Bone marrow (tissue), 2 donors: ENCODE data around the gene PPP4R1.
A peak's percentile ranks its signal among the peaks of the same experiment; 100 is the strongest.

Source experiments
- DNase-seq, 2 donors: peaks; one replicate each; lab custom pipeline; 2025; lab: John Stamatoyannopoulos, UW

Gene PPP4R1

GRCh38 chr18:9594823-9595596, 19.3 kb downstream of the PPP4R1 start:
- peak in 1 of 2 donors; percentile 17 for DNase-seq

GRCh38 chr18:9587924-9588323, 26.4 kb downstream of the PPP4R1 start:
- no peak for DNase-seq

- DNase-seq, result no peak
These were observed 27.5 kb downstream of the PPP4R1 start for GRCh38 chr18:9586814-9587213.

GRCh38 chr18:9581667-9582066, 32.7 kb downstream of the PPP4R1 start:
- no peak for DNase-seq

GRCh38 chr18:9578306-9578705, 36.1 kb downstream of the PPP4R1 start:
- DNase-seq, result no peak

- no peak for DNase-seq
These were observed 37.0 kb downstream of the PPP4R1 start for GRCh38 chr18:9577361-9577760.

GRCh38 chr18:9575558-9575957, 38.8 kb downstream of the PPP4R1 start:
- no peak for DNase-seq

- DNase-seq, result no peak
These were observed 39.8 kb downstream of the PPP4R1 start for GRCh38 chr18:9574473-9575115.

GRCh38 chr18:9571546-9571945, 42.8 kb downstream of the PPP4R1 start:
- no peak for DNase-seq

- no peak for DNase-seq
These were observed 44.1 kb downstream of the PPP4R1 start for GRCh38 chr18:9570255-9570654.

- DNase-seq, result no peak
These were observed 45.2 kb downstream of the PPP4R1 start for GRCh38 chr18:9569178-9569577.

- DNase-seq, result no peak
These were observed 46.2 kb downstream of the PPP4R1 start for GRCh38 chr18:9568186-9568585.

GRCh38 chr18:9565407-9565806, 49.0 kb downstream of the PPP4R1 start:
- DNase-seq, result no peak

GRCh38 chr18:9563331-9563730, 51.0 kb downstream of the PPP4R1 start:
- no peak for DNase-seq

GRCh38 chr18:9562584-9562983, 51.8 kb downstream of the PPP4R1 start:
- DNase-seq, result no peak

- DNase-seq, result no peak
These were observed 52.6 kb downstream of the PPP4R1 start for GRCh38 chr18:9561759-9562158.

GRCh38 chr18:9559253-9559652, 55.1 kb downstream of the PPP4R1 start:
- DNase-seq, result no peak

GRCh38 chr18:9558387-9559064, 55.8 kb downstream of the PPP4R1 start:
- no peak for DNase-seq

GRCh38 chr18:9557250-9557943, 57.0 kb downstream of the PPP4R1 start:
- DNase-seq, result no peak

GRCh38 chr18:9552616-9553015, 61.7 kb downstream of the PPP4R1 start:
- DNase-seq, result no peak

GRCh38 chr18:9552191-9552590, 62.2 kb downstream of the PPP4R1 start:
- DNase-seq, result no peak

- no peak for DNase-seq
These were observed 63.9 kb downstream of the PPP4R1 start for GRCh38 chr18:9550429-9550828.

- DNase-seq, result no peak
These were observed 65.0 kb downstream of the PPP4R1 start for GRCh38 chr18:9549405-9549804.
